GM19395 (cell line): ENCODE results near the gene LSM14B.
A peak's percentile ranks its signal among the peaks of the same experiment; 100 is the strongest.
"Not testable (repeated sequence)": the region's sequence is repeated elsewhere in the genome, so short reads cannot be mapped to it uniquely, and the experiment has no call there.

Experiments used
- ATAC-seq: cut with Tn5 transposase; IDR thresholded peaks from one replicate; pipeline ENCODE4 v1.9.1; 2021; ENCODE audit warnings: mild to moderate bottlenecking, moderate library complexity; ENCODE audit not compliant: unreplicated experiment

LSM14B gene

DNA sequence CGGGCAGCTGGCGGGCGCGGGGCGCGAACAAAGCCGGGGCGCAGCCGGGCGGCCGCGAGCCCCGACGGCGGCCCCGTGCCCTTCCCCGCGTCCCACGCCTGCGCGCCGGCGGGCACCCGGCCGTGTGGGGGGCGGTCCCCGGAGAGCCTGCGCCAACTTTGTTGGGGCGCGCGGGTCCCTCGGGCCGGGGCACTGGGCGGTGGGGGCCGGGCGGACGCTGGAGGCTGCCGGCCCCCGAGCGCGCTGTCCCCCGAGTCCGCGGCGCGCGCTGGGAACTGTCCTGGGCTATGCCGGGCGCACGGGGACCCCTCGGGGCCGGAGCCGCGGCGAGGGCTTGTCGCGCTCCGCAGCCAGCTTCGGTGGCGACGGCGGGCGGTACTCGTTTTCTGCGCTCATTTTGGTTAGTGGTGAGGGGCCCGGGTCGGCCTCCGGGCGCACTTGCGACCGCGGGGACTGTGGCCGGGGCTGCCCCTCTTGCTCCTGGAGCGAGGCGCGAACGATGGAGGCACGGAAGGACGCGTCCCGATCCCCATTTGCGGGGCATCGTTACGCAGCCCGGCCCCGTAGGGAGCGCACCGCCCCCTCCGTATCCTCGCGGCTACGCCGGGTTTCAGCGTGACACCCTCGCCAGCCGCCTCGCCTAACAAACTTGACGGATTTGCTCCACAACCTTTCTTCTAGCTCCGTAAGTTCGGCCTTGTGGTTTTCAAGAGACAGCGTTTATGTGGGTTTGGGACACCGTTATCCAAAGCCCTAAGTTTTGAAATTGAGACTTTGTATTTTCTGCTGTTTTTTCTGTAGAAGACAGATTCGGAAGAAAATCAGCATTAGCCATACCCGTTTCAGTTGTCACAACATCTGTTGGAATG, 21.9 kb downstream of the LSM14B start:
- ATAC-seq: peak; percentile 37

DNA sequence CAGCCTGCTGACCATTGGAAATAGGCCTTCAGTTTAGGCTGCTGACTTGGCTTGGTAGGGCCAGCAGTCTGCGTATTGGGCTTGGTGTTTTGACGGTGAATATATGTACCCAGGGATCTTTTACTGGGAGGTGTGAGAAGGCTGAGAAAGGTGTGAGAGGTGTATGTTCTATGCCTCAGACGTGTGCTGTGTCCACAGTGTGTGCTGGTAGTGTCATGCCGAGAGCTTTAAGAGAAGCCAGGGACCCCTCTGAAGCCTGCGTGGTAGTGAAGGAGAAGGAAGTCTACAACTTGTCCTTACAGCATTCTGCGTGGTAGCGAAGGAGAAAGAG, 23.4 kb downstream of the LSM14B start:
- ATAC-seq: no peak

DNA sequence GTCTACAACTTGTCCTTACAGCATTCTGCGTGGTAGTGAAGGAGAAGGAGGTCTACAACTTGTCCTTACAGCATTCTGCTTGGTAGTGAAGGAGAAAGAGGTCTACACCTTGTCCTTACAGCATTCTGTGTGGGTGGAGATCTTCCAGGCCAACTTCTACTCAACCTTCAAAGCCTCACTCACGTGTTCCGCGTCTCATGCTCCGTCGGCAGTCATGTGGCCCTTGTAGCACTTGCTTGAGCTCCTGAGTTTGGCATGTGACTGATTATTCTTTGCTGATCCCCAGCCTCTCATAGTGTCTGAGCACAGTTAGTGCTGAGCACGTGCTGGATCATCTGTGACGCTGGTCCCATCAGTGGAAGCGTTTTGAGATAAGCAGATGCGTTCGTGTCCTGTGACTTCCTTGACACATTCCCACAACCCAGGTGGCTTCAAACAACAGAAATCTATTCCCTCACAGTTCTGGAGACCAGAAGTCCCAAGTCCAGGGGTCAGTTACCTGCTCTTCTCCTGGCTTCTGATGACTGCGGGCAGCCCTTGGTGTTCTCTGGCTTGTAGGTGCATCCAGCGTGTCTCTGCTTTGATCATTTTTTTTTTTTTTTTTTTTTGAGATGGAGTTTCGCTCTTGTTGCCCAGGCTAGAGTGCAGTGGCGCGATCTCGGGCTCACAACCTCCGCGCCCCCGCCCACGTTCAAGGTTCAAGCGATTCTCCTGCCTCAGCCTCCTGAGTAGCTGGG, 23.9 kb downstream of the LSM14B start:
- ATAC-seq: no peak

DNA sequence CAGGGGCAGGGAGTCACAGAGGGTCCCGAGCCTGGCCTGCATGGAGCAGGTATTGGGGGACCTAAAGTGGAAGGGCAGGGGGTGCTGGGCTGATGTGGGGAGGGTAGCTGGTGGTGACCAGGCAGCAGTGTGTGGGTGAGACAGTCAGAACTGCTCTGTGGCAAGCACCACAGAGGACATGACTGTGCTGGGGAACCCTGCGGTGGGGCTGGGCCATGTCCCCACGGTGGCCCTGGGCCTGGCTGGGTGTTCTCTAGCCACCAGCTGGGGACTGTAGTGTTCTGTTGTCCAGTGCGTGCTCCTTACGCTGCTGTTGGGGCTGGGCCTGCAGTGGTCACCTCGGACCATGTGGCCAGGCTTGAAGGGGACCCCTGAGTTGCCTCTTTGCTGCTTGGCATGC, 24.9 kb downstream of the LSM14B start:
- no peak for ATAC-seq

DNA sequence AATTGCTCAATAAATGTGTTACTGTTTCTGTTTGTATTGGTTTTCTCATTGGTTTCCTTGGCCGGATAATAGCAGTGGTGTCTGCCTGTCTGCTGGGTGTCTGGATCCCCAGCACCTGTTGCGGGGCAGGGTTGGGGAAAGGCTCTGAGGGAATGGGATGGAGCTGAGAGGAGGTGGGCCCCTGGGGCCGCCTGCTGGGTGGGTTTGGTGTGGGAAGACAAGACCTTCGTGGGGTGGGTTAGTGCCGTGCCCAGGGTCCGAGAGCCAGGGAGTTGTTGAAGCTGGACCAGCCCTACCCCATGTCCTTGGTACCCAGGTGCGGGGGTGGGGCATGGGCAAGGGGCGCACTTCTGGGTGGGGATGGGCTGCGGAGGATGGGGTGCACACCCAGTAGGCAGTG, 25.3 kb downstream of the LSM14B start:
- no peak for ATAC-seq

DNA sequence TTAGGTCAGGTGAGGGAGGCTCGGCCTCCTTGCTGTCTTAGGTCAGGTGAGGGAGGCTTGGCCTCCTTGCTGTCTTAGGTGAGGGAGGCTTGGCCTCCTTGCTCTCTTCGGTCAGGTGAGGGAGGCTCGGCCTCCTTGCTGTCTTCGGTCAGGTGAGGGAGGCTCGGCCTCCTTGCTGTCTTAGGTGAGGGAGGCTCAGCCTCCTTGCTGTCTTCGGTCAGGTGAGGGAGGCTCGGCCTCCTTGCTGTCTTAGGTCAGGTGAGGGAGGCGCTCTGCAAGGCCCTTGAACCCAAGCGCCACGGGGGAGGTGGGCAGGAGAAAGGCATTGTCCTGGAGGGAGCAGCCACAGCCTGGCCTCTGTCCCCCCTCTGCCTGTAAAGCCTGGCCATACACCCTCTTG, 26.1 kb downstream of the LSM14B start:
- ATAC-seq: not testable (repeated sequence)

DNA sequence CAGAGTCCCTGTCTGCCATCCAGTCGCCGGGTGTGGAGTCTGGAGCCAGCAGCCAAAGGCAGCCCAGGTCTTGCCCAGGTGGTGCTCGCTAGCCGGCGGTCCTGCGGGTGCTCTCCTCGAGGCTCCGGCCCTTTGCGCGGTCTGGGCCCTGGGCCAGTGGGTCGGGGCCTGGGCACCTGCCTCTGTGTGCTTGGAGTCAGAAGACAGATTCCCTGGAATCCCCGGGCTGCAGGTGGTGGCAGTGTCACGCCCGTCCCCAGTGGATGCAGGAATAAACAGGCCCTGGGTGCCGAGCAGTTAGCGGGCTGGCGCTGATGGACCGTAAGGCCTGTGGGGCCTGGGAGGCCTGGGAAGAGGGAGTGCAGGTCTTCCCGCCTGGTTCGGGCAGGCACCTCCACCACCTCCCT, 26.6 kb downstream of the LSM14B start:
- ATAC-seq: no peak

DNA sequence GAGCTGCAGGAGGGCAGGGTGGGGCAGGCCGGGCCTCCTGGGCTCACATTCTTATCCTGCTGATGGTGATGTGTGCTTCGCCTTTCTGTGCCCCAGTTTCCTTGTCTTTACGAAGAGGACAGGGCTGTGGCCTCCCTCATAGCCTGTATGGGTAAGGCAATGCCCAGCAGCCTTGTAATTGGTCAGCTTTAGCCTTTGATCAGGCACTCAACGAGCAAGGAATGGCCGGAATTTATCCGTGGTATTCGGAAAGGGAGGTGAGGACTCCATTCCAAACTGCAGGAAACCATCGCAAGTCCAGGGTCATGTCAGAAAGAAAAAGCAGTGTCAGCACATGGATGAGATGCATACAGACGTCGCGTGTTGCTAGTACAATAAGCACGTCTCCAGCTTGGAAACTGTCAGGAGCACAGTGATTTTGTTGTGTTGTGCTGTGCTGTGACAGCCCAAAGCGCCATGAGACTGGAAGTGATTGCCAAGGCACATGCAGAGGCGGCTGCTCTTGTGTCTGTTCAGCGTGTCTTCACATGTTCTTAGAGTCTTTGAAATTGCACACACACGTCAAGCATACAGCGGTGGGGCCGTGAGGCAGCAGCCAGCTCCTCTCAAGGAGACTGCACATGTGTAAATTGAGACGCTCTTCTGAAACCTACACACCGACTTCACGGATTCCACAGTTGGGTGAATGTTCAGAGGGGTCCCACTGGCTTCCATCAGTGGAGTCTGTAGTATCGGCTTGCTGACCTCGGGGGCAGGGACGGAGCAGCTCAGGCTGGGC, 27.4 kb downstream of the LSM14B start:
- ATAC-seq: no peak

DNA sequence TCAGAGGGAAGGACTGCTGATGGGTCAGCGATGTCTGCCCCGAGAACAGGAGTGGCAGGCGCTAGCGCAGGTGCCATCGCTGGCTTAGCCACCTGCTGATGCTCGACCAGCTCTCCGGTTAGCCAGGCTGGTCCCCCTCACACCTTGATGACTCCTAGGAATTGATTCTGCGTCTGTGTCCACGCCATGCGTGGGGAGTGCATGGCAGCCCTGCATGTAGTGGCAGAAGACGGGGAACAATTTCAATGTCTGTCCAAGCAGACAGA, 28.0 kb downstream of the LSM14B start:
- no peak for ATAC-seq

DNA sequence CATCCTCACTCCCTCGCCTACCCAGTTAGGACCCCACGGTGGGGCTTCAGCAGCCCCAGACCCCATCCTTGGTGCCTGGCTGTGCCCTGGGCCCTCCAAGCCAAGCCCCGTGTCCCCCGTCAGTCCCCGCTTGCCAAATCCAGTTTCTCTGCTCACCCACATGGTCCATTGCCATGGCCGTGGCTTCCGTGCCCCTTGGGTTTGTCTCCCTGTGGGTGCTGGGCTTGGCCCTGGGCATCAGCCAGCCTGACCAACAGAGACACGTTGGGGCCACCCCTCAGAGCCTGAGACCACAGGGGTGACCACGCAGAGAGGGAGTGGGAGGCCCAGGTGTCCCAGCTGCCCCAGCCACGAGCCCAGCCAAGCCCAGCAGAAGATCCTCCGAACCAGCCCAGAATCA, 28.9 kb downstream of the LSM14B start:
- ATAC-seq: no peak

DNA sequence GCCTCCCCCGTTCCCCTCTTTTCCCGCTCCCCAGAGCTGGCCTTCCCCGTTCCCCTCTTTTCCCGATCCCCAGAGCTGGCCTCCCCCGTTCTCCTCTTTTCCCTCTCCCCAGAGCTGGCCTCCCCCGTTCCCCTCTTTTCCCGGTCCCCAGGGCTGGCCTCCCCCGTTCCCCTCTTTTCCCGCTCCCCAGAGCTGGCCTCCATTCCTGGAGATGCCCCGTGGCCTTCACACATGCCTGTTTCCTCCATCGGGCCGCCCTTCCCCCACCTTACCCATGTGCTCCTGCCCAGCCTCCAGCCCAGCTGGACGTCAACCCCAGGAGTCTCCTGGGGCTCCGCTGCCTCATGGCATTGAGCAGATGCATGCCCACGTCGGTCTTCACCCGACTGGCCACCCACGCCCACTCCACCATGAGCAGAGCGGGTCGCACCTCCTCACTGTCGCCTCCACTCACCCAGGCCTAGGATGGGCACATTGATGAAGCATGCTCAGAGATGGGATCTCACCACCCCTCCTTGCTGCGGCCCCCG, 29.6 kb downstream of the LSM14B start:
- ATAC-seq: no peak

DNA sequence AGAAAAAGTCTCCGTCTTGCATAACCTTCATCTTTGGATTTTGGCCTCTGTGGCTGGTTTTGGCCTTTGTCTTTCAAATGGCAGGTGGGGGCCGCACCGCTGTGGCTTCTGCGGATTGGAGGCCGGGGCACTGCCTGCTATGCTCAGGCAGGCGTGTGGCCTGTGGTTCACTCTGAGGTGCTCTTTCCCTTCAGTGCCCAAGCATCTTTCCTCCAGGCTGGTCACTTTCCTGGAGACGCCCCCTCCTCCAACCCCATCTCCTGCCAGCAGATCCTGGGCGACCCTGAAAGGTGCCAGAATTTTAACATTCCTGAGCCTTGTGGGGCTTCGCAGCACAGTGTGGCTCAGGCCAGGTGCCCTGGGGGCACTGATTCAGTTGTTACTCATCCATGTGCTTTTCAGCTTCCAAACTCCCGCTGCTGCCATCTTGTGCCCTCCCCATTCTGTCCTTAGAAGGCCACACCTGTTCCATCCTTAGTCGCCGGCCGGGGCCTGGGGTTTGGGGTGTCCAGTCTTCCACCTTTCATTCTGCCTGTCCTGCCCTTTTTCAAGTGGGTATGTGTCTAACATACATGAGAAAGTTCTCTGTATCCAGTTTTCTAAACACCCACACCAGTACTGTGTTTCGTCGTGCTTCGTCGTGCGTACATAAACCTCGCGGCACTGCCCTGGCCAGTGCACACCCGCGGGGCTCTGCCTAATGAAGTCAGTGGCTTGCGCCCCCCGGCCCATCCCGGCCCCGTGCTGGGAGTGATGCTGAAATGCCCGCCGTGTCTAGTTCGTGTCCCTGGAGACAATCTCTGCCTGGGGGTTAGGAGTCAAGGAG, 33.4 kb downstream of the LSM14B start:
- ATAC-seq: no peak

DNA sequence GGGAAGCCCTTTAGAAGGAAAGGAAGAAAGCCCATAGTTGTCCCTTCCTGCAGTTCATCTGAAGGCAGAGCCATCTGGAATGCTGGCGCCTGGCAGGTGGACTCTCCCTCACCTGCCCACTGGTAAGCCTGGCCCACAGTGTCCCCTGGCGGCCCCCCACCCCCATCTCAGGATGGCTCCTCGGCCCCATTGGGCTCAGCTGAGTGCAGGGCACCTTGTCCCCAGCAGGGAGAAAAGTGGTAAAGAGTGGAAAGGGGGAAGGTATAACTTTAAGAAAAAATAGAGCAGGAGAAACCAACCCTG, 33.9 kb downstream of the LSM14B start:
- no peak for ATAC-seq

DNA sequence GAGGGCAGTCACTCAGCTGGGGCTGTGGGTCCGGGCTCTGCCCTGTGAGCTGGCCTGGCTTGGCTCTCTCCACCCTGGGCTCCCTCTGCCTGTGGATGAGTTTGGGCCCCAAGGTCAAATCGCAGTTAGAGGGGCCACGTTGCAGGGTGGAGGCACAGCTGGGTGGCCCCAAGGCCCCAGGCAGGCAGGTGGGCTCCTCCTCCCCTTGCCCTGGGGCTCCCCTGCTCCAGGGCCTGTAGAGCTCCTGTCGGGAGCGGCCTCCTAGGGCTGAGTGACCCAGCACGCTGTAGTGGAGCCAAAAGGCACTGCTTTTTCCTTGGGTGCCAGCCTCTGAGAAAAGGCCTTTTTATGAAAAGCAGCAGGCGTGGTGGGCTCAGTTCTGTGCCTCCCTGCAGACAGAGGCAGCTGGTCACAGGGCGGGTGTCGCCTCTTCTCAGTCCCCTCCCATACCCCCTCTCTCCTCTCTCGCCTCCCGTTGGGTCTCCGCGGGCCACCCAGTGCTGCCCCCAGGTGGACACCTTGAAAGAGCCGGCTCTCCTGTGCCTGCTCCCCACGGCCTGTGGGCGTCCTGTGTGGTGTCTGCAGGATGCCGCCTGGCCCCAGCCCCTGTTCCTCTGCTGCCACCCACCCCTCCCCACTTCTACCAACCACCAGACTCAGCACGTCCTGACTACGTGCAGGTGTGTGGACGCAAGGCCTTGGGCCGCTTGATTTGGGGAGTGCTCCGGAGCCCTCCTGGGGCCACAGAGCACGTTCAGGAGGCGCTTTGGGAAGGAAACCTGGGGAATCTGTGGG, 34.5 kb downstream of the LSM14B start:
- no peak for ATAC-seq

DNA sequence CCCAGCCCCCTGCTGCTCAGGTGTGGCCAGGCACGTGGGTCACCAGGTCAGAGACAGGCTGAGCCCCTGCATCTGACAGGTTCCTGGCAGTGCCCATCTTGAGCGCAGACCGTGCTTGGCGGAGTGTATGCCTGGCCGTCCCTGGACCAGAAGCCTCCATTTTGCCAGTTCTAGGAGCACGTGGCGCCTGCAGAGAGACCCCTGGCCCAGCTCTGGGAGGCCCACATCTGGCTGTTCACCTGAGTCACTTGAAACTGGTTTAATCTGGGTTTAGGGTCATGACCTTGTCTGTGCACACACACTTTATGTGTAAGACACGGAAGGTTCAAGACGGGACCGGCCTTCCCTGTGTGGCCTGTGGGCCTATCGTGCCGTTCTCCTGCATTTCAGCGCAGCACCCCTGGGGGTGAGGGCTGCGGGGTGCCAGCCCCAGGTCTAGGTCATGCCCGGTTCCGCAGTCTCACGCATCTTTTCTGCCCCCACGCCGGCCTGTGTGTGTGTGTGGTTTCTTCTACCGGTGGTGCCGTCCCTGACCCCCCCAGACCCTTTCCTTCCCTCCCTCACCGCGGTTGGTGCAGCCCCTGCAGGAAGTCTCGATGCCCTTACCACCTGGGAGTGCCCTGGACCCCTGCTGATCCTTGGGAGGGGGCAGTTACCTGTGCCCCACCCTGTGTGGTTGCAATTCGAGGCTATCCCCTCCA, 35.3 kb downstream of the LSM14B start:
- ATAC-seq: no peak

DNA sequence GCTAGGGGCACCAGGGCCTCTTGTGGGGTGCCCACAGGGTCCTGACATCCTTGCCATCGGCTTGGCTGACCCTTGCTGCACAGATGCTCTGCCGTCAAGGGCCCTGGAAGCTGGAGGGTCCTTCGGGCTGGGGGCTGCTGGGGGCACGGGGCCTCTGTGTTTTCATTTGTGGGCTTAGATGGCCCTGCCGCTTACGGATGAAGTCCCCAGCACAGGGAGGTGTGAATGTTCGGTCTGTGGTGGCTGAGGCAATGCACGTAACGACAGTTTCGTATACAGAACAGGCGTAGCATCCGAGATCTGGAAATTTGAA, 35.8 kb downstream of the LSM14B start:
- no peak for ATAC-seq

DNA sequence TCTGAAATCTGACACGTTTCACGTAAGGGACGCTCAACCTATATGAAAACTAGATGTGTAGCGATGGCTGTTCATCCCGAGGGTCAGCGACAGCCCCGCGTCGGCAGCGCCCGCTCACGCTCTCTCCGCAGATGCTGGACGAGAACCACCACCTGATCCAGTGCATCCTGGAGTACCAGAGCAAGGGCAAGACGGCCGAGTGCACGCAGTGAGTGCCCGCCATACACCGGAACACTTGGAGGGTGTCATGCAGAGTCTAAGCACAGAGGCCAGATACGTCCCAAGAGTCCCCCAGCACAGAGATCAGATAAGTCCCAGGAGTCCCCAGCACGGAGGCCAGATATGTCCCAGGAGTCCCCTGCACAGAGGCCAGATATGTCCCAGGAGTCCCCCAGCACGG, 36.3 kb downstream of the LSM14B start:
- no peak for ATAC-seq

DNA sequence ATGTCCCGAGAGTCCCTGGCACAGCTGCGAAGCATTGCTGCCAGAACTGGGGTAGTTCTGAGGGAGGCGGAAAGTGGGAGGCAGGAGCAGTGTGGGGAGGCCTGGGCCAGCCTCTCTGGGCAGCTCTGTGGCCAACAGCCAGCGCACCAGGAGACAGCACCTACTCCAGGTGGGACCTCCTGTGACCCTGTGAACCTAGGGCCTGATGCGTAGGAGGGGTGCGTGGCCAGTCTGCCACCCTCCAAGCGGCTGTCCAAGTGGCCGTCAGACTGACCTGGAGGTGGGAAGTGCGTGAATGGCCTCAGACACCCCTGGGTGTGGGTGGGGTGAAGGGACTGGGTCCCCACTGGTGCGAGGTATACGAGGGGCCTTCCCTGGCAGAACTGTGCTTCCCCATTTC, 36.8 kb downstream of the LSM14B start:
- no peak for ATAC-seq

DNA sequence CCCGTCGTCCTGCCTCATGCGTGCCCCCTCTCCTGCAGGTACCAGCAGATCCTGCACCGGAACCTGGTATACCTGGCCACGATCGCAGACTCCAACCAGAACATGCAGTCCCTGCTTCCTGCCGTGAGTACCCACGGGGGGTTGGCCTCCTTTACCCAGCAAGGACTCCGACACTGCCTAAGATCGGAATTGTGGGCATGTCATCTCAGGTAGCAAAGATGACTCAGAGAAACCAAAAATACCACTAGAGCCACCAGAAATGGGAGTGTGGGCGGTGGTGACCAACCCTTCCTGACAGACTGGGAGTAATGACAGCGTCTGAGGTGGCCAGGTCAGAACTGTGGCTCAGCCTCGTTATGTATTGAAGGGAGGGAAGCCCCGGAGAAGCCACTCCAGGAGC, 37.6 kb downstream of the LSM14B start:
- ATAC-seq: no peak

DNA sequence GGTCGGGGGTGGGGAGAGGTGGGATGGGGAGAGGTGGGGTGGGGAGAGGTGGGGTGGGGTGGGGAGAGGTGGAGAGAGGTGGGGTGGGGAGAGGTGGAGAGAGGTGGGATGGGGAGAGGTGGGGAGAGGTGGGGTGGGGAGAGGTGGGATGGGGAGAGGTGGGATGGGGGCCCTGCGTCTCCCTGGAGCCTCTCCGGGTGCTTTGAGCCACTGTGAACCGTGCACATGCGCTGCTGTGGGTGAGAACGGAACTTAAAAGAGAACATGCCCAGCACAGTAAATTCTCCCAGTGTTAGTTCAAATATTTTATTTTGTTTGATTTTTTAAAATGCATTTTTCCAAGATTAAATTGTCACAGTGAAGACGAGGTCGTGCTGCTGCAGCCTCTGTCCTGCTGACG, 38.0 kb downstream of the LSM14B start:
- ATAC-seq: no peak
